IPS-18a (cell line): ENCODE results near the gene TMBIM1.

Experiments used
- H3K27ac ChIP-seq: one replicate; pipeline ENCODE4 v1.5.1; 2013; ENCODE audit warnings: low read length
- H3K27me3 ChIP-seq: one replicate; pipeline ENCODE4 v1.6.1; 2013; ENCODE audit warnings: mild to moderate bottlenecking, low read length; ENCODE audit not compliant: control insufficient read depth, insufficient read depth
- H3K36me3 ChIP-seq: one replicate; pipeline ENCODE4 v1.6.1; 2013; ENCODE audit warnings: low read depth, low read length; ENCODE audit not compliant: control insufficient read depth
- H3K4me1 ChIP-seq: one replicate; pipeline ENCODE4 v1.6.1; 2013; ENCODE audit warnings: low read depth, low read length; ENCODE audit not compliant: control insufficient read depth
- H3K4me3 ChIP-seq: one replicate; pipeline ENCODE4 v1.5.1; 2013; ENCODE audit warnings: low read length
- H3K9ac ChIP-seq: one replicate; pipeline ENCODE4 v1.6.1; 2013; ENCODE audit warnings: mild to moderate bottlenecking, low read length, moderate library complexity
- H3K9me3 ChIP-seq: one replicate; pipeline ENCODE4 v1.6.1; 2013; ENCODE audit warnings: low read depth, low read length; ENCODE audit not compliant: control insufficient read depth

TMBIM1 gene

DNA sequence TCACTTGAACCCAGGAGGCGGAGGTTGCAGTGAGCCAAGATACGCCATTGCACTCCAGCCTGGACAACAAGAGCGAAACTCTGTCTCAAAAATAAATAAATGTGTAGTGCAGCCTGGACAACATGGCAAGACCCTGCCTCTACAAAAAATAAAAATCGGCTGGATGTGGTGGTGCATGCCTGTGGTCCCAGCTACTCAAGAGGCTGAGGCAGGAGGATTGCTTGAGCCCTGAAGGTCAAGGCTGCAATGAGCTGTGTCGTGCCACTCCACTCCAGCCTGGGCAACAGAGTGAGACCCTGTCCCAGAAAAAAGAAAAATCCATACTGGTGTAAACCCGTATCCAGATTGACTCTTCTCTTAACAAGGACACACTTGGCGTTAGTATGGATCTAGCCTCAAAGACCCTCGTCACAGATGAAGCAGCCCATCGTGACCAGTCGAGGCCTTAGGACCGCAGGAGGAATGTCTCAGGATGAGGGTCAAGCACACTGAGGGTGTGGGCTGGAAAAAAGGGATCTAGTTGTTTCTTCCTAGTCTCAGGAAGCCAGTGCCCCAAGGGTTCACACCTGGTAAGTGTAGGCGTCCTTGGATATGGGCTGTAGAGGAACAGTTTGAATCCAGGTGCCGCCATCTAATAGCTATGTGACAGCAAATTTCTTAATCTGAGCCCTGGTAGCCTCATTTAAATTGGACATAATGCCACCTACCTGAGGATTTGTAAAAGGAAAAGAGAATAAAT is 35.5 kb downstream of the TMBIM1 start:
- Histone ChIP-seq H3K27ac (no peak overlapping the region), H3K4me1 (peaks cover 8% of the 10 kb centered on the region), H3K9ac (no peak overlapping the region), H3K9me3 (no peaks in the 10 kb centered on the region), H3K4me3 (no peak overlapping the region), H3K27me3 (no peaks in the 10 kb centered on the region), H3K36me3 (peaks cover 42% of the 10 kb centered on the region)

DNA sequence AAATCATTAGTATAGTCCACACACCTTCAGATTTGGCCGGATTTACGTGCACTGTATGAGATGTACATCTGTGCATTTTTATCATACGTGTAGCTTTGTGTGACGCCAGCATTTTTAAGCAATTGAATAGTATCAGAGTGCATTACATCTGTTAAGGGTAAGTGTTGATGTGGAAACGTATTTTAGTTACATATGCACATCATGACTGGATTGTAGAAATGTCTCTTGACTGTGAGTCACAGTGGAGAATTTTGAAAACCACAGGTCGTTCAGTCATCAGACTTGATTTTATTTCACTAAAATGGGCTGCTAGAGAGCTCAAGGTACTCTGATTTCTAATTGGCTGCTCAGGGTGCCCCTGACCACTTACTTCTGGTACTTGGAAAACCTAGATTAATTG is 36.9 kb downstream of the TMBIM1 start:
- Histone ChIP-seq H3K9me3 (no peaks in the 10 kb centered on the region), H3K4me1 (no peaks in the 10 kb centered on the region), H3K9ac (no peak overlapping the region), H3K27me3 (no peaks in the 10 kb centered on the region), H3K27ac (no peak overlapping the region), H3K4me3 (no peak overlapping the region), H3K36me3 (peaks cover 56% of the 10 kb centered on the region)

DNA sequence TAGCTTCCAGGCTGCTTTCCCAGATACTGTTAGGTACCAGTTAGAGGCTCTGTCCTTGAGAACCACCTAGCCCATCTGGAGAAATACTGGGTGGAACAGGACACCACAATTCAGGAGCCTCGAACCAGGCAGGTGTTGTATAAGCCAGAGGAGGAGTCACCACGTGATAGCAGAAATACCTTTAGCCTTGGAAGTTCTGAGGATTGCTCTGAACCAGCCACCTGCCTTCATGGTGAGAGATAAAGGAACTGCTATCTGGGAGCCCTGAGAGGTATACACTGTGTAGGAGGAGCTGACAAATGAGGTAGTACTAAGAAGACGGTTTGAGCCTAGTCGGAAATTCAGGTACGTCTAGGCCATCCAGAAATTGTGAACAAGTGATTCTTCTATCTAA is 39.1 kb downstream of the TMBIM1 start:
- Histone ChIP-seq H3K9ac (no peak overlapping the region), H3K4me1 (no peaks in the 10 kb centered on the region), H3K36me3 (peaks cover 78% of the 10 kb centered on the region), H3K27me3 (no peaks in the 10 kb centered on the region), H3K9me3 (no peaks in the 10 kb centered on the region), H3K4me3 (no peak overlapping the region), H3K27ac (no peak overlapping the region)

- no peak overlapping the region for H3K9ac ChIP-seq
- no peak overlapping the region for H3K27ac ChIP-seq
- H3K4me3 ChIP-seq: no peak overlapping the region
- H3K36me3 ChIP-seq: peaks cover 83% of the 10 kb centered on the region
- H3K4me1 ChIP-seq: no peaks in the 10 kb centered on the region
- no peaks in the 10 kb centered on the region for H3K9me3 ChIP-seq
- no peaks in the 10 kb centered on the region for H3K27me3 ChIP-seq
Measured at GRCh38 chr2:218252509-218253231, 39.6 kb downstream of the TMBIM1 start.

DNA sequence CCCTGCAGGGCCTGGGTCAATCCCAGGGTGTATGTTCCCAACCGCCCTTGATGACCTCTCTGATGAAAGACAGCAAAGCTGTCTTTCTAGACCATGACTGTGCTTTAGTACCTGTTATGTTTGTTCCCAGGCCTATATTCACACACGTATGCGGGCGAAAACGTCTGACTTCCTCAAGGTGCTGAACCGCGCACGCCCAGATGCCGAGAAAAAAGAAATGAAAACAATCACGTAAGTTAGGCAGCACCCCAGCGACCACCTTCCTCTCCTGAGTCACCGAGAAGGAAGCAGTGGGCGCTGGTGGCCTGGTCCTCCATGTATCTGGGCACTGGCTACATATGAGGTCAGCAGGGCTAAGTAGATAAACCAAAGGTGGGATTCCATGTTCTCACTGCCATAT is 42.6 kb downstream of the TMBIM1 start:
- Histone ChIP-seq H3K27ac (no peak overlapping the region), H3K9ac (no peak overlapping the region), H3K9me3 (no peaks in the 10 kb centered on the region), H3K36me3 (peaks cover 95% of the 10 kb centered on the region), H3K4me1 (no peaks in the 10 kb centered on the region), H3K4me3 (no peak overlapping the region), H3K27me3 (no peaks in the 10 kb centered on the region)

GRCh38 chr2:218245214-218245613 is 47.1 kb downstream of the TMBIM1 start:
- Histone ChIP-seq H3K4me1 (no peaks in the 10 kb centered on the region), H3K4me3 (no peak overlapping the region), H3K9me3 (no peaks in the 10 kb centered on the region), H3K27ac (no peak overlapping the region), H3K27me3 (no peaks in the 10 kb centered on the region), H3K9ac (no peak overlapping the region), H3K36me3 (peaks cover 87% of the 10 kb centered on the region)

DNA sequence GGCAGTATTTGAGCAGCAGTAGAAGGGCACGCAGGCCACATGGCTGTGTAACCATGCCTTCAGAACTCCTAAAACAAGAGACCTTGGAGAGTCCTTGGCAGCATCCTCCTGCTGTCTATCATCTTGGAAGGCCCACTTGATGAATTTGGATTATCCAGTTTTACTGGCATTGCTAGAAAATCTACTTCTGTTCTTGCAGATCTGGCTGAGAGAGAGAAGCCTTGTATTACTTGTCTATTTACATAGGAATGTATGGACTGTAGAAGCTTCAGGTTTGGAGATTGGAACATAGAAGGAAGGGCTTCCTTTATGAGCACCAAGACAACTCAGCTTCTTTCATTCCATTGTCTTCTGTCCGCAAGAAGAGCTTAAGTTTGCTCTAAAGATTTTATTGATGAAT is 47.6 kb downstream of the TMBIM1 start:
- Histone ChIP-seq H3K36me3 (peaks cover 87% of the 10 kb centered on the region), H3K27me3 (no peaks in the 10 kb centered on the region), H3K4me3 (no peak overlapping the region), H3K9ac (no peak overlapping the region), H3K4me1 (no peaks in the 10 kb centered on the region), H3K27ac (no peak overlapping the region), H3K9me3 (no peaks in the 10 kb centered on the region)

DNA sequence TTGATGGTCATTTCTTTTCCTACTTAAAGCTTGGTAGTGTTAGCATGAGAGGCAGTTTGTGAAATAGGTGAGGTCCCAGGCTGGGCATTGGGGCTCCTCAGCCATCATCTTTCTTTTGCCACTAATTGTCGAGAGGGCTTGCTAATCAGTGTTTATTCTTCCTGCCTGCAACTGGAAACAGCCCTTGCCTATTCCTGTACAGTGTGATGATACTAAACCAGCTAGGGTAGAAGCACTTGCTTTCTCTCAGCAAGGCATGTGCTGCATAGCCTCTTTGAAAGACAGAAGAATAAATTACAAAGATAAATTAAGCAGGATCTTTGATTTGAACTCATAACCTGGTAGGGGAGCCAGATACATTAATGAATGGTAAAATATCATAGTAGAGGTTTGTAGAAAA is 48.1 kb downstream of the TMBIM1 start:
- H3K9ac ChIP-seq: no peak overlapping the region
- H3K36me3 ChIP-seq: peaks cover 85% of the 10 kb centered on the region

DNA sequence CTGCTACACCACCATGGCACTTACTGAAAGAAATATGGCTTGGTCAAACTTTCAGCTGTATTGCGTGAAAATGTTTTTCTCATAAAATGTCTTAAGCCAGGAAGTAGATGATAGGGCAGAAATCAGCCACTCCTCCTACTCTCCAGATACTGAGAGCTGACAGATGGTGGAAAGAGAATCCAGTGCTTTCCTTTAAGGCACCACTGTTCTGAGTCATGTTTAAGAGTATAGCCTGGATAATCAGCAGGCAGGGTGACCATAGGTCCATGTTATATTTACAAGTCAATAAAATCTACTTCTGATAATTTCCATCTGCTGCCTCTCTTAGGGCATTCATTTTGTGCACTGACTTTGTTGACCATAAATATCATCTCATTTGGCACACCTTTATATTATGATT is 53.4 kb downstream of the TMBIM1 start:
- Histone ChIP-seq H3K9ac (no peak overlapping the region), H3K36me3 (peaks cover 81% of the 10 kb centered on the region), H3K27me3 (no peaks in the 10 kb centered on the region), H3K4me3 (no peak overlapping the region), H3K9me3 (no peaks in the 10 kb centered on the region), H3K4me1 (no peaks in the 10 kb centered on the region), H3K27ac (no peak overlapping the region)

More for the DNA sequence above, 48.1 kb downstream of the TMBIM1 start:
- Histone ChIP-seq H3K9me3 (no peaks in the 10 kb centered on the region), H3K4me1 (no peaks in the 10 kb centered on the region), H3K27me3 (no peaks in the 10 kb centered on the region), H3K4me3 (no peak overlapping the region), H3K27ac (no peak overlapping the region)

DNA sequence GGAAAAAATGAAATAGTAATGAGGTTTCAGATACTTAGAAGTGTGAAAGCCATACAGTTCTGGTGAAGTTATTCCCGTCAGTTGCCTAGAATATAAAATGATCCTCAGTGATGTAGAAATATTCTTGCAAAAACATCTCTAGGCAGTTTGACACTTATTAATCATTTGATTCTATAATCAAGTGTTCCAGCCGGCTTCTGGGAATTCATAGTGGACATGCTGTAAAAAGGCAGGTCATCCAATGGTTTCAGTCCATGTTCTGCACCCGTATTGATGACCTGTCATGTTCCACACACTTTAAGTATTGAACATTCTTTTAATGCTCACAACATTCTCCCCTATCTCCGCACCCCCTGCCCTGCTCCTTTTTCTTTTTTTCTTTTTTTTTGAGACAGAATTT is 55.5 kb downstream of the TMBIM1 start:
- H3K4me3 ChIP-seq: no peak overlapping the region
- H3K9ac ChIP-seq: no peak overlapping the region
- peaks cover 71% of the 10 kb centered on the region for H3K36me3 ChIP-seq
- no peak overlapping the region for H3K27ac ChIP-seq
- no peaks in the 10 kb centered on the region for H3K4me1 ChIP-seq
- no peaks in the 10 kb centered on the region for H3K9me3 ChIP-seq
- H3K27me3 ChIP-seq: no peaks in the 10 kb centered on the region

GRCh38 chr2:218235017-218235416 is 57.3 kb downstream of the TMBIM1 start:
- Histone ChIP-seq H3K27me3 (no peaks in the 10 kb centered on the region), H3K9ac (no peak overlapping the region), H3K4me3 (no peak overlapping the region), H3K4me1 (no peaks in the 10 kb centered on the region), H3K36me3 (peaks cover 77% of the 10 kb centered on the region), H3K27ac (no peak overlapping the region), H3K9me3 (no peaks in the 10 kb centered on the region)

DNA sequence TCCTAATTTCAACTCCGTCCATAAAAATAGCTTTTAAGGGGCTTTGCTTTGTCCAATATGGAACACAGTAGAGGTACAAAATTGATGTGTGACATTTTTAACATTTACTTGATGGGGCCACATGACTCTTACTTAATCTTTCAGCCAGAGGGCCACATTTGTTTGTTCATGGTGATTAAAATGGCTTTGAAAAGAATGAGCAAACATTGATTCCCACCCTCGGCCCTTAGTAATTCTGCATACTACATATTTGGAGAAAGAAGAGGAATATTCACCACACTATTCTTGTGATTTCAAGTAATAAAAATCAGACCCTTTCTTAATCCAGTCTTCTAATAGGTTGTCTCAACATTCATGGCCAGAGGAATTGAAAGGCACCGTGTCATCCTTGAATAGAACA is 57.8 kb downstream of the TMBIM1 start:
- Histone ChIP-seq H3K36me3 (peaks cover 78% of the 10 kb centered on the region), H3K9ac (no peak overlapping the region), H3K4me1 (no peaks in the 10 kb centered on the region), H3K27me3 (no peaks in the 10 kb centered on the region), H3K4me3 (no peak overlapping the region), H3K27ac (no peak overlapping the region), H3K9me3 (no peaks in the 10 kb centered on the region)
